Stimulated activated CD4-positive, alpha-beta T cell treated with anti-CD3 and anti-CD28 coated beads, Interleukin-1b, Interleukin-23, amount 100 ng/mL, for 4 hours (primary cell): ENCODE measurements around the gene DTNBP1.

Experiments used
- DNase-seq, 2 donors: peaks; one replicate each; pipeline ENCODE4 v3.0.0-alpha.2; 2020; ENCODE audit warnings: low read depth in 2 of 2

Gene DTNBP1

GRCh38 chr6:15626160-15626559 is 36.7 kb downstream of the DTNBP1 start:
- no peak for DNase-seq

DNA sequence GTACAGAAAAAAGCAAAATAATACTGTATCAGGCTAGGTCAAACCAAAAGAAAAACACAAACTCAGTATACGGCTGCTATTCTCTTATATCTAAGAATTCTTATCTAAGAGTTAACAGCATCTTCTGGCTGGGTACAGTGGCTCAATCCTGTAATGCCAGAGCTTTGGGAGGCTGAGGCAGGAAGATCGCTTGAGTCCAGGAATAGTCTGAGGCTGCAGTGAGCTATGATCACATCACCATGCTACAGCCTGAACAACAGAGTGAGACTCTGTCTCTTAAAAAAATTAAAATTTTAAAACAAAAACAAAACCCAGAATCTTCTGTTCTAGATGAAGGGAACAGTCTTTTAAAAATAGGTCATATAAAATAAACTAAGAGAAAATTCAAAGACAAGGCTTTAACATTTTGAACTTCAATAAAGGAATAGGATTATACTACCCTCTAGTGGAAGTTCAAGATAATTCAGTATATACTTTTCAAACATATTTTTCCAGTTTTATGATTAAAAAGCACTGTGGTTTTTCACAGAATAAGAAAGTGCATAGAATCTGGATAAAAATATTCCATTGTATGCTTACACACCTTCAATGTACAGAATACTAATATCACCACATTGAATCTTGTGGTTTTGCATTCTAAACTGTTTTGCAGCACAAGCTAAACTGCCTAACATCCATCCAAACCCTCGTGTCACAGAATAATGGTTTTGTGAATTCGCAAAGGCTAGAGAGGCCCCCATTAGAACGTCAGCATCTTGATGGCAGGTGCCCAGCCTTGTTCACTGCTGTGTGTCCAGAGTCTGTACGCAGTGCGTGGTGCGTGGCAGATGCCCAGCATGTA is 39.3 kb downstream of the DTNBP1 start:
- DNase-seq: no peak

GRCh38 chr6:15622045-15622740 is 40.6 kb downstream of the DTNBP1 start:
- DNase-seq: no peak

GRCh38 chr6:15621203-15622044 is 41.4 kb downstream of the DTNBP1 start:
- no peak for DNase-seq

DNA sequence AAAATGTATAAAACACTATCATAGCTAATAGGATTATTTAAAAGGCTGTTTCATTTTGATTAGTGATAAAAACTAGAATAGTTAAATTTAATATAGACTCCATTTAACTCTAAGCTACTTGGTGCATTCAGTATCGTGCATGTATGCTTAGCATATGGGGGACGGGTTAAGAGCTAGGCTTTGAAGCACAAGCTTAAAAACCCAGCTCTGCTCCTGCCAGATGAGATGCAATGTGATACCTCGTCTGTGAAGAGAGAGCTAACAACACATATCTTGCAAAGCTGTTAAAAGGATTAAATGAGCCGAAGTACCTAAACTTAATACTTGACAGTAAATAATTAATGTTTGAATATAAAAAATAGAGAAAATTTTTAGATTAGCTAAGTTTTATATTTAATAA is 42.2 kb downstream of the DTNBP1 start:
- no peak for DNase-seq

GRCh38 chr6:15619330-15619729 is 43.5 kb downstream of the DTNBP1 start:
- no peak for DNase-seq

GRCh38 chr6:15618685-15619084 is 44.1 kb downstream of the DTNBP1 start:
- no peak for DNase-seq

GRCh38 chr6:15616261-15616660 is 46.6 kb downstream of the DTNBP1 start:
- DNase-seq: no peak

GRCh38 chr6:15615802-15616201 is 47.0 kb downstream of the DTNBP1 start:
- no peak for DNase-seq

GRCh38 chr6:15614277-15614676 is 48.6 kb downstream of the DTNBP1 start:
- DNase-seq: no peak

- no peak for DNase-seq
Measured at GRCh38 chr6:15608396-15608795, 54.4 kb downstream of the DTNBP1 start.

DNA sequence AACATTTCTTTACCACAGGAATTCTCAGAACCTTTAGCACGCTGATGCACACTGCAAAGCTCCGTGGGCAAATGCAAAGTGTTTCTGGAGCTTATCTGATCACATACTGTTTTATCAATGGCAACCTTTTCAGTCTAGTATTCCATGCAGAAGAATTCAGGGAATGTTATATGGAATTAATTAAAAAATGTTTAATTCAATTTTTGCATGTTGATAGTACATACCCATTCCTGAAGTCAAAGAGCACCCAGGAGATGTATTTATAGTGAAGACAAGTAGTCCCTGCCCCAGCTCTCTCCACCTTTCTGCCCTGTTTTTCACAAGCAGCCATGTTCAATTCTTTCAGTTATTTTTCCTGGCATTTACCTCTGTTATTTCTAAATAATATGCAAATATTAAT is 55.2 kb downstream of the DTNBP1 start:
- DNase-seq: no peak

GRCh38 chr6:15606347-15606746 is 56.5 kb downstream of the DTNBP1 start:
- DNase-seq: no peak

- no peak for DNase-seq
Measured at GRCh38 chr6:15604843-15605242, 58.0 kb downstream of the DTNBP1 start.

GRCh38 chr6:15602154-15602553 is 60.7 kb downstream of the DTNBP1 start:
- DNase-seq: no peak

DNA sequence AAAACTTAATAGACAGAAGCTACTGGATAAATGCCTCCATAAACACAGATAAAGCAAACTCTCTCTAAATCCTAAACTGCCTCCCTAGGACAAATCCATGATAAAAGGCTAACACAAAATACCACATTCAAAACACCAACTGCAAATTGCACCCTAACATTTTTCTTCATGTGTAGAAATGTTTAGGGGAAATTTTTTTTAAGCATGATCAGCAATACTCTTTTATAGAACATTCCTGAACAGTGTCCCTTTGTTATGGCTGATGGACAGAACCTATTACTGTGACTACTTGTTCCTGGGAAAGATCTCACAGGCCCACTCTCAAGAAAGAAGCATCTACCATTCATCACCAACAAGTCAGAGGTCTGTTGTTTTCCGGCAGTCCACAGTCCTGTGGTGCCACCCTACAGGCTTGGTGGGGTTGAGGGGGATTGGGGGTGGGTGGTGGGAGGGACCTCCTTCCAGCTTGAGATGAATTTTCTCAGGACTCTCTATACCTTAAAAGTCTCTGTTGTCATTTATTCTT is 64.5 kb downstream of the DTNBP1 start:
- DNase-seq: no peak

GRCh38 chr6:15596186-15596896 is 66.5 kb downstream of the DTNBP1 start:
- DNase-seq: no peak

DNA sequence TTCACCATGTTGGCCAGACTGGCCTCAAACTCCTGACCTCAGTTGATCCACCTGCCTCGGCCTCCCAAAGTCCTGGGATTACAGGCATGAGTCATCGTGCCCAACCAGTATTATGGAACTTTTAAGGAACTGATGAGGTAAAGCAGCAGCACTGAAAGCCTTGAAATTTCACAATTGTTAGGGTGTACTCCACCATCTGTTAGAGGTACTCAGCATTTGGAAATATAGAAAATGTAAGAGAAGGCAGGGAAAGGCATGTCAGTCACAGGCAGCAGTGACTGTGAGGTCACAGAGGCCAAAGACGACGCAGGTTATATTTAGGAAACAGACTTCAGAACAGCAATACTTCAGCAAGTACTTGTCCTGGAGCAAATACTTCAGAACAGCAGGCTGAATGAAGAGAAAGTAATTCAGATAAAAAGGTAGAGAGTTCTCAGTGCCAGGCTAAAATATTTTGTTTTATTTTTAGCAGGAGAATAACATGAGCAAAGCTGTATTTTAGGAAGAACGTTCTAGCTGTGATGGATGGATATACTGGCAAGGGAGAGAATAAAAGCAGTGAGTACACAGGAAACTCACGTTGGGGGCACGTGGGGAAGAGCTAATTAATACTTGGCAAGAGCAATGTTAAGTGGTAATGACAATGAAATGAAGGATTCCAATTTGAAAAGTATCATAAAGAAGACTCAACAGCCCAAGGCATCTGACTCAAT is 67.2 kb downstream of the DTNBP1 start:
- no peak for DNase-seq

GRCh38 chr6:15594512-15595259 is 68.1 kb downstream of the DTNBP1 start:
- no peak for DNase-seq

DNA sequence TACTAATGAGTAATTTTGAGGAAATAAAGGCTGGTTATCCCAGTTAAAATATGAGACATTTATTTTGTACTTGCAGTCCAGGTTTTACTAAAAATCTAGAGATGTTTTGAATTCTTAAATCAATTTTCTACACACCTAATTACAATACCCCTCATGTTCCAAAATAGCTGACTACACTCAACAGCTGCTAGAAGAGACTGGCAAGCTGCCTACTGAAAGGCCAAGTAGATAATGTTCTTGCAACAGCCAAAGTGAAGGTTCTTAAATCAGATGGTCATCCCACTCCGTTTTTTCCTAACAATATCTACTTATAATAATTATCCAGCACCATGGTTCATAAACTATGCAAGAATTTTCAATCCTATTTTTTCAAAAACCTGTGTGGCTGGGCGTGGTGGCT is 69.0 kb downstream of the DTNBP1 start:
- DNase-seq: no peak
